HepG2 (cell line): Measurements from ENCODE around the gene LANCL2. TPM values are rescaled to one million over a fixed set of nuclear protein-coding genes. Genes with fewer than 3 reads are reported as not detected.

Source experiments
- ATAC-seq: fragments of 200-7000 bp; cut with Tn5 transposase; 3 replicates; pipeline ENCODE4 v1.9.1; 2020; ENCODE audit warnings: mild to moderate bottlenecking, moderate library complexity
- BruUV-seq: library from RNA; stranded (reverse); fragments of 400-500 nt; replicated peaks from 2 replicates; lab custom pipeline; 2021; lab: Mats Ljungman, UMichigan
- CTCF ChIA-PET: fragments of 300-600 bp; formaldehyde crosslinking; extraction: SDS; loops from one replicate; lab custom pipeline; 2021; ENCODE audit warnings: low total read pairs, inconsistent platforms, low intra/inter-chr PET ratio; lab: Yijun Ruan, JAX
- POLR2A ChIA-PET: fragments of 350-600 bp; sonication (Branson Sonifier 250); formaldehyde crosslinking; loops from one replicate; lab custom pipeline; 2020; ENCODE audit warnings: antibody characterized with exemption, inconsistent platforms; lab: Yijun Ruan, JAX
- DNase-seq: peaks from one replicate; pipeline ENCODE4 v3.0.0-alpha.2; 2015; ENCODE audit warnings: low spot score
- FAIRE-seq: peaks from 3 replicates; lab custom pipeline; 2011; peaks lifted over from hg19 to GRCh38; lab: Jason Lieb, UNC
- H2AFZ ChIP-seq: one replicate; pipeline ENCODE4 v1.6.1; 2011; ENCODE audit warnings: low read length, inconsistent platforms
- H3K27ac ChIP-seq: fragments of 300-600 bp; 3 replicates; pipeline ENCODE4 v1.8.0; 2011; ENCODE audit warnings: mixed run types, mild to moderate bottlenecking, mixed read lengths, low read length, inconsistent platforms; ENCODE audit not compliant: insufficient read depth; ENCODE audit errors: extremely low read length
- H3K27me3 ChIP-seq, 2 experiments: fragments of 200-600 bp in 1 of 2; 2 replicates in 1 of 2; 3 replicates in 1 of 2; pipeline versions ENCODE4 v1.6.0 to v1.8.0; 2011; ENCODE audit warnings: low read length in 2 of 2, mild to moderate bottlenecking in 2 of 2, moderate library complexity in 2 of 2, inconsistent platforms in 1 of 2; ENCODE audit not compliant: insufficient read depth in 2 of 2, control insufficient read depth in 1 of 2
- H3K36me3 ChIP-seq, 2 experiments: fragments of 200-600 bp in 1 of 2; replicated peaks in 1 of 2; 2 replicates in 1 of 2; 3 replicates in 1 of 2; pipeline versions ENCODE4 v1.5.1 to v1.8.0; 2011; ENCODE audit warnings: low read length in 2 of 2, inconsistent platforms in 1 of 2; ENCODE audit not compliant: insufficient read depth in 2 of 2, control insufficient read depth in 1 of 2
- H3K4me1 ChIP-seq: 2 replicates; pipeline ENCODE4 v1.5.1; 2012; ENCODE audit warnings: low read length, inconsistent platforms; ENCODE audit not compliant: insufficient read depth
- H3K4me2 ChIP-seq: 2 replicates; pipeline ENCODE4 v1.6.0; 2011; ENCODE audit warnings: low read depth, low read length, inconsistent platforms
- H3K4me3 ChIP-seq, 3 experiments: fragments of 200-600 bp in 1 of 3; sonication (generic), shearing (Covaris generic) in 1 of 3; replicated peaks in 1 of 3; 2 replicates each; pipeline ENCODE4 v1.5.1; 2011 to 2016; ENCODE audit warnings: low read length in 3 of 3, inconsistent platforms in 2 of 3, low read depth in 2 of 3, mild to moderate bottlenecking in 2 of 3, control low read depth in 1 of 3, mixed read lengths in 1 of 3; ENCODE audit not compliant: insufficient read depth in 1 of 3
- H3K79me2 ChIP-seq: one replicate; pipeline ENCODE4 v1.6.1; 2011; ENCODE audit warnings: low read length, inconsistent platforms; ENCODE audit not compliant: insufficient read depth
- H3K9ac ChIP-seq: 2 replicates; pipeline ENCODE4 v1.6.0; 2011; ENCODE audit warnings: mild to moderate bottlenecking, low read depth, low read length, inconsistent platforms; ENCODE audit not compliant: insufficient read depth
- H3K9me3 ChIP-seq: 2 replicates; pipeline ENCODE4 v1.5.1; 2012; ENCODE audit warnings: mild to moderate bottlenecking, low read length
- H4K20me1 ChIP-seq: 2 replicates; pipeline ENCODE4 v1.6.0; 2011; ENCODE audit warnings: inconsistent platforms, mild to moderate bottlenecking, low read length, moderate library complexity; ENCODE audit not compliant: insufficient read depth
- FOXA1 ChIP-seq, 2 experiments: fragments of 450-650 bp in 1 of 2; sonication (generic) in 1 of 2; formaldehyde crosslinking in 1 of 2; IDR thresholded peaks; 2 replicates each; pipeline versions ENCODE4 v1.4.0 to v1.6.1; 2016 to 2020; ENCODE audit warnings: missing genetic modification reagents in 1 of 2
- SNAI1 ChIP-seq: sonication (generic); formaldehyde crosslinking; IDR thresholded peaks from 2 replicates; pipeline ENCODE4 v1.5.0; 2020; ENCODE audit warnings: mild to moderate bottlenecking, missing genetic modification reagents, borderline replicate concordance
- TFE3 ChIP-seq: IDR thresholded peaks from 2 replicates; pipeline ENCODE4 v1.6.1; 2016
- WGBS: methylation state at CpG from one replicate; pipeline ENCODE4 v1.1.6; 2017; ENCODE audit warnings: low lambda C conversion rate; 5-methylcytosine and 5-hydroxymethylcytosine counted together
- in situ Hi-C: cut with HindIII; loops from 2 replicates; pipeline ENCODE4 v1.10.0; 2017; ENCODE audit warnings: low pct_unique_long_range_greater_than_20kb; ENCODE audit not compliant: extremely low pct_ligation_motif_present
- intact Hi-C: fragments of 100-400 bp; cut with micrococcal nuclease; formaldehyde crosslinking; loops from one replicate; pipeline ENCODE4 v1.10.0; 2022; ENCODE audit not compliant: unreplicated experiment
- polyA plus RNA-seq, 8 experiments: library from polyadenylated mRNA; depleted of rRNA in 3 of 8; stranded (reverse) in 7 of 8; unstranded in 1 of 8; fragments of >200 nt; fragmentation: Illumina TruSeq in 4 of 8; extraction: Trizol in 4 of 8; gene quantifications; 2 replicates each; pipeline versions ENCODE4 v1.2.1 to v1.2.3, GENCODE V29; 2011 to 2016; ENCODE audit warnings: low read depth in 4 of 8, missing spikeins in 1 of 8, mixed read lengths in 1 of 8; ENCODE audit not compliant: insufficient read depth in 1 of 8
- total RNA-seq, 5 experiments: library from RNA; depleted of rRNA; stranded (reverse); fragments of >200 nt; fragmentation: Illumina TruSeq; extraction: Trizol; gene quantifications; 2 replicates each; pipeline ENCODE4 v1.2.3, GENCODE V29; 2016; ENCODE audit warnings: low read depth in 1 of 5
- TF ChIP-seq, protein P1 (sequence below): sonication (generic); formaldehyde crosslinking; IDR thresholded peaks from 2 replicates; pipeline ENCODE4 v1.4.0; 2020; ENCODE audit warnings: missing genetic modification reagents, borderline replicate concordance
- TF ChIP-seq, protein P2 (sequence below): sonication (generic); formaldehyde crosslinking; IDR thresholded peaks from 2 replicates; pipeline ENCODE4 v1.8.0; 2022; ENCODE audit warnings: missing genetic modification reagents, mild to moderate bottlenecking, borderline replicate concordance

The LANCL2 gene
- total and polyA plus RNA-seq, 2 of the 13 experiments (the other 11 are each of a cell fraction or from before 2014, with no cell fraction given): 10.0 to 13.8 TPM

- FAIRE-seq (no peak), ATAC-seq (no peak), DNase-seq (no peak)
- Histone ChIP-seq H4K20me1 (no peaks in the 10 kb centered on the region), H3K4me3 (no peak overlapping the region), H2AFZ (no peak overlapping the region), H3K27me3 (no peaks in the 10 kb centered on the region), H3K4me2 (no peak overlapping the region), H3K4me1 (peaks cover 13% of the 10 kb centered on the region), H3K9ac (no peak overlapping the region), H3K79me2 (no peaks in the 10 kb centered on the region), H3K36me3 (peaks cover 4 to 17% of the 10 kb centered on the region in 2 experiments; a peak in 3 of 5 replicates), H3K9me3 (peaks cover 5% of the 10 kb centered on the region; the same call in 1 of the 2 replicates), H3K27ac (no peak overlapping the region)
- 100% methylated on average over 2 of the region's 4 CpGs for WGBS
- no TSS peak for BruUV-seq
- intact Hi-C loops (no loop called here), in situ Hi-C loops (no loop called here)
- ChIA-PET CTCF (no interaction called here), POLR2A (no interaction called here)
- TF ChIP-seq, protein P1, sequence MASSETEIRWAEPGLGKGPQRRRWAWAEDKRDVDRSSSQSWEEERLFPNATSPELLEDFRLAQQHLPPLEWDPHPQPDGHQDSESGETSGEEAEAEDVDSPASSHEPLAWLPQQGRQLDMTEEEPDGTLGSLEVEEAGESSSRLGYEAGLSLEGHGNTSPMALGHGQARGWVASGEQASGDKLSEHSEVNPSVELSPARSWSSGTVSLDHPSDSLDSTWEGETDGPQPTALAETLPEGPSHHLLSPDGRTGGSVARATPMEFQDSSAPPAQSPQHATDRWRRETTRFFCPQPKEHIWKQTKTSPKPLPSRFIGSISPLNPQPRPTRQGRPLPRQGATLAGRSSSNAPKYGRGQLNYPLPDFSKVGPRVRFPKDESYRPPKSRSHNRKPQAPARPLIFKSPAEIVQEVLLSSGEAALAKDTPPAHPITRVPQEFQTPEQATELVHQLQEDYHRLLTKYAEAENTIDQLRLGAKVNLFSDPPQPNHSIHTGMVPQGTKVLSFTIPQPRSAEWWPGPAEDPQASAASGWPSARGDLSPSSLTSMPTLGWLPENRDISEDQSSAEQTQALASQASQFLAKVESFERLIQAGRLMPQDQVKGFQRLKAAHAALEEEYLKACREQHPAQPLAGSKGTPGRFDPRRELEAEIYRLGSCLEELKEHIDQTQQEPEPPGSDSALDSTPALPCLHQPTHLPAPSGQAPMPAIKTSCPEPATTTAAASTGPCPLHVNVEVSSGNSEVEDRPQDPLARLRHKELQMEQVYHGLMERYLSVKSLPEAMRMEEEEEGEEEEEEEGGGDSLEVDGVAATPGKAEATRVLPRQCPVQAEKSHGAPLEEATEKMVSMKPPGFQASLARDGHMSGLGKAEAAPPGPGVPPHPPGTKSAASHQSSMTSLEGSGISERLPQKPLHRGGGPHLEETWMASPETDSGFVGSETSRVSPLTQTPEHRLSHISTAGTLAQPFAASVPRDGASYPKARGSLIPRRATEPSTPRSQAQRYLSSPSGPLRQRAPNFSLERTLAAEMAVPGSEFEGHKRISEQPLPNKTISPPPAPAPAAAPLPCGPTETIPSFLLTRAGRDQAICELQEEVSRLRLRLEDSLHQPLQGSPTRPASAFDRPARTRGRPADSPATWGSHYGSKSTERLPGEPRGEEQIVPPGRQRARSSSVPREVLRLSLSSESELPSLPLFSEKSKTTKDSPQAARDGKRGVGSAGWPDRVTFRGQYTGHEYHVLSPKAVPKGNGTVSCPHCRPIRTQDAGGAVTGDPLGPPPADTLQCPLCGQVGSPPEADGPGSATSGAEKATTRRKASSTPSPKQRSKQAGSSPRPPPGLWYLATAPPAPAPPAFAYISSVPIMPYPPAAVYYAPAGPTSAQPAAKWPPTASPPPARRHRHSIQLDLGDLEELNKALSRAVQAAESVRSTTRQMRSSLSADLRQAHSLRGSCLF: no peak
- no peak for TF ChIP-seq SNAI1 (CRISPR knock-in tag)
- TF ChIP-seq FOXA1 (IDR thresholded peaks at IDR 0.05): no peak
- no peak for TF ChIP-seq FOXA1 (CRISPR knock-in tag; IDR thresholded peaks at IDR 0.05)
- no peak for TF ChIP-seq TFE3 (CRISPR knock-in tag)
- TF ChIP-seq, protein P2, sequence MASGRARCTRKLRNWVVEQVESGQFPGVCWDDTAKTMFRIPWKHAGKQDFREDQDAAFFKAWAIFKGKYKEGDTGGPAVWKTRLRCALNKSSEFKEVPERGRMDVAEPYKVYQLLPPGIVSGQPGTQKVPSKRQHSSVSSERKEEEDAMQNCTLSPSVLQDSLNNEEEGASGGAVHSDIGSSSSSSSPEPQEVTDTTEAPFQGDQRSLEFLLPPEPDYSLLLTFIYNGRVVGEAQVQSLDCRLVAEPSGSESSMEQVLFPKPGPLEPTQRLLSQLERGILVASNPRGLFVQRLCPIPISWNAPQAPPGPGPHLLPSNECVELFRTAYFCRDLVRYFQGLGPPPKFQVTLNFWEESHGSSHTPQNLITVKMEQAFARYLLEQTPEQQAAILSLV: no peak
Observed at GRCh38 chr7:55463686-55464262, 98.6 kb downstream of the LANCL2 start.
